Esophagus squamous epithelium (tissue), 4 donors: ENCODE results near the gene FILIP1L.

Experiments
- CTCF ChIP-seq, 6 experiments: fragments of 450-650 bp in 4 of 6; fragments of 200-600 bp in 2 of 6; sonication (generic) in 2 of 6; IDR thresholded peaks; one replicate each; pipeline ENCODE4 v1.5.1; 2016 to 2019; ENCODE audit warnings: antibody characterized with exemption in 6 of 6, mild to moderate bottlenecking in 4 of 6, moderate library complexity in 4 of 6
- POLR2A ChIP-seq, 4 donors: fragments of 450-650 bp; IDR thresholded peaks; one replicate each; pipeline ENCODE4 v1.6.1; 2017; ENCODE audit warnings: antibody characterized with exemption in 4 of 4, mild to moderate bottlenecking in 4 of 4, moderate library complexity in 3 of 4

GRCh38 chr3:99940350-99940749, 174.0 kb downstream of the FILIP1L start:
- no peak for TF ChIP-seq CTCF (IDR thresholded peaks at IDR 0.05)
- TF ChIP-seq POLR2A (IDR thresholded peaks at IDR 0.05): no peak
